ENCODE data around the gene COLGALT1.
"Not testable (repeated sequence)": the region's sequence is repeated elsewhere in the genome, so short reads cannot be mapped to it uniquely, and the experiment has no call there.

The COLGALT1 gene

DNA sequence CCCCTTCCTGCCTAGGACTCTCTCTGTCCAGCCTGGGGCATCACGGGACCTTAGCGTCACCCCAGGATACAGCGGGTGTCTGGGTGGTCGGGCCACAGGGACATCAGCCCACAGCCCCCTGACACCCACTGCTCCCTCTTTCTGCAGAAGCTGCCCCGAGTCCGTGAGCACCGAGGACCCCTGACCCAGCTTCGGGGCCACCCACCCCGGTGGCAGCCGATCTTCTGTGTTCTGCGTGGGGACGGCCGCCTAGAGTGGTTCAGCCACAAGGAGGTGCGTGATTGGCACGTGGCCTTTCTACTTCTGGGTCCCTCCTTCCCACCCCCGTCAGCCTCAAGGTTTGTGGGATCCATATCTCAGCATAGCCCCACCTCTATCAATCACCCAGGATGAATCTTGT lies 23.3 kb upstream of the COLGALT1 start:
- in situ Hi-C loops (cut with MboI; ENCODE audit: low sequenced_read_pairs) = no loop called here

DNA sequence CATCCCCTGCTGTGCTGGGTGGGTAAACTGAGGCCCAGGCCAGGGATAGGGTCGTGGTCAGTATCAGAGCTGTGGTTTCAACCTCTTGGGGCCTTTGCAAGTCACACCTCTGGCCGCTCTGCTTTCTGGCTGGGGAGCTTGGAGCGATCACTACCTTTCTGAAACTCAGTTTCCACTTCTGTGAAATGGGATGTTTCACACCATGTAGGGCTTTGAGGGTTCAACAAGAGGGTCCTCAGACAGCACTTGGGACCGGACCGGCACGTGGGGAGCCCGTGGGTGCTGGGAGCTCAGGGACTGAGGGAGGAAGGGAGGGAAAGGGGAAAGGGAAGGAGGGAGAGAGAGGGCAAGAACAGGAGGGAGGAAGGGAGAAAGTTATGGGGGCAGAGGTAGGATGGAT lies 22.9 kb upstream of the COLGALT1 start:
- in situ Hi-C loops (cut with MboI; ENCODE audit: low sequenced_read_pairs) = no loop called here

DNA sequence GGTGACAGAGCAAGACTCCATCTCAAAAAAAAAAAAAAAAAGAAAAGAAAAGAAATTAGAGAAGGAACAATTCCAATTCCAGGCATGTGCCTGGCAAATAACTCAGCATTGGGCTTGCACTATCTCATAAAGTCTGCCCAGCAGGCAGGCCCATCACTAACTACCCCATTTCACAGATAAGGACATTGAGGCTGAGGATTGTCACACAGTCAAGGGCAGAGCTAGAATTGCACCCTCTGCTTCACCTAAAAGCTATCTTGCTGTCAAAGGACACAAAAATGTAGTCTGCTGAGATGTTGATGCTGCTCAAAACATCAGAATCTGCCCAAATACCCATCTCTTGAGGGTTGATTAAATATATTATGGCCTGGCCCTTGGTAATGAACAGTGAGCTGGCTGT lies 20.7 kb upstream of the COLGALT1 start:
- in situ Hi-C loops (cut with MboI; ENCODE audit: low sequenced_read_pairs) = no loop called here

DNA sequence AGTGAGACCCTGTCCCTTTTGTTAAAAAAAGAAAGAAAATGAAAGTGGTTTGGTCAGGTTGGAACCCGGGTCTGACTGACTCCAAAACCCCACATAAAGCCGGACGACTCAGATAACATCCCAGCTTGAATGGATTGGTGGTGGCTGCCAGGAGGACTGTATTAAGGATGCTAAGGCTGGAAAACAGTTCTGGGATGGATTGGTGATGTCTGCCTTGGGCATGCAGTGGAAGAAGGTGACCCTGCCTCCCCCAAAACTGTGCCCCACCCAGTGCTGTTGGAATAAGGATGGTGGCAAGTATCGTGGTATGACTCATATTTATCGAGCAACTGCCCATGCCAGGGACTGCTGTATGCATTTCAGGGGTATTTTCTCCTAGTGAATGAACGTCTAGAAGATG lies 18.5 kb upstream of the COLGALT1 start:
- in situ Hi-C loops (cut with MboI; ENCODE audit: low sequenced_read_pairs) = no loop called here

DNA sequence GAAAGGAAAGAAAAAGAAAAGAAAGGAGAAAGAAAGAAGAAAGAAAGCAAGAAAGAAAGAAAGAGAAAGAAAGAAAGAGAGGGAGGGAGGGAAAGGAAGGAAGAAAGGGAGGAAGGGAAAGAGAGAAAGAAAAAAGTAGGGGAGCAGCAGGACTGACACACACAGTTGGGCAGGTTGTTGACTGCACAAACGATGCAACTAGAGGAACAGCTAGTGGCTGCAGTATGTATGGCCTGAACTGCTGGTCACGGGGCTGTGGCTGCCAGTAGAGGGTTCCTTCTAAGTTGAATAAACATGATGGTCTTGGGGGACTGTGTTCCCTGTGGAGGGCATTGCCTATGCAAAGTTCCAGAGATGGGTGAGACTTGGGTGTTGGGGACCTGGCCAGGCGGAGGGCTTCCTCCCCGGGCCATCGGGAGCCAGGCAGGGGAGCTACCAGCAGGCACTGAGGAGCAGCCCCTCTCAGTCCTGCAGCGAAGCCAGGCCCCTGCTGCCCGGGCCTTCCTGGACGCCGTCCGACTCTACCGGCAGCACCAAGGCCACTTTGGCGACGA lies 16.7 kb upstream of the COLGALT1 start:
- in situ Hi-C loops (cut with MboI; ENCODE audit: low sequenced_read_pairs) = no loop called here

DNA sequence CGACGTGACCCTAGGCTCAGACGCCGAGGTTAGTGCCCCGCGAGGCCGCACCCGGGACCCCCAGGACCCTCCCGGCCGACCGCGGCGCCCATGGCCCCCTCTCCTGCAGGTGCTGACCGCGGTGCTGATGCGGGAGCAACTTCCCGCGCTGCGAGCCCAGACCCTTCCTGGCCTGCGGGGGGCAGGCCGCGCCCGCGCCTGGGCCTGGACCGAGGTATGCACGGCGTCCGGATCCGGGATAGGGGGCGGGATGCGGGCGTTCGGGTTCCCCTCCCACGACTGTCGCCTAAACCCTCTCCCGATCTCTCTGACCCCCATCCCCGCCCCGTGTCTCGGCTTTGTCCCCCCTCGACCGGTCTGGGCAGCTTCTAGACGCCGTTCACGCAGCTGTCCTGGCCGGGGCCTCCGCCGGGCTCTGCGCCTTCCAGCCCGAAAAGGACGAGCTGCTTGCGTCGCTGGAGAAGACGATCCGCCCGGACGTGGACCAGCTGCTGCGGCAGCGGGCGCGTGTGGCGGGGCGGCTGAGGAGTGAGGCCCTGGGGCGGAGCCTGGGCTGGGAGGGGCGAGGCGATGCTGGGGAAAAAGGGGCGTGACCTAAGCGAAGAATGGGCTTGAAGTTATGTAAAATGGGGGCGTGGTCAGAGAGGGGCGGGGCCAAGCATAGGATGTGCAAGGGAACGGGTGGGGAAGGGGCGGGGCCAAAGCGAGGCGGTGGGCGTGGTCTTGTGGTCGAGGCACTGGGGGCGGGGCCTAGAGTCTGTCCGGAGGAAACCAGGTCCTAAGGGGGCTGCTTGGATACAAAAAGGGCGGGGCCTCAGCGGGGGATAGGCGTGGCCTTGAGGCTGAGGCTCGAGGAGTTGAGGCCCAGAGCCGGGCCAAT lies 16.0 kb upstream of the COLGALT1 start:
- in situ Hi-C loops (cut with MboI; ENCODE audit: low sequenced_read_pairs) = no loop called here

DNA sequence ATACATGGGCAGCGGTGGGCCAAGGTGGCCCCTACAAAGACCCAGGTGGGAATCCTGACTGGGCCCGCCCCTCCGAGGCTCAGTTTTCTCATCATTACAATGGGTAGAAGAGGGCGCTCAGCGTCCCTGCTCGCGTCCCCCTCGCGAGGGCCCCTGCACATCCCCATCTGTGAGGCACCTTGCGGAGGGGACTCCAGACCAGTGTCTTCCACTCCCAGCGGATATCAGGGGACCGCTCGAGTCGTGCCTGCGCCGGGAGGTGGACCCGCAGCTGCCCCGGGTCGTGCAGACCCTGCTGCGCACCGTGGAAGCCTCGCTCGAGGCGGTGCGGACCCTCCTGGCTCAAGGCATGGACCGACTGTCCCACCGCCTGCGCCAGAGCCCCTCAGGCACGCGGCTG lies 15.3 kb upstream of the COLGALT1 start:
- in situ Hi-C loops (cut with MboI; ENCODE audit: low sequenced_read_pairs) = no loop called here

DNA sequence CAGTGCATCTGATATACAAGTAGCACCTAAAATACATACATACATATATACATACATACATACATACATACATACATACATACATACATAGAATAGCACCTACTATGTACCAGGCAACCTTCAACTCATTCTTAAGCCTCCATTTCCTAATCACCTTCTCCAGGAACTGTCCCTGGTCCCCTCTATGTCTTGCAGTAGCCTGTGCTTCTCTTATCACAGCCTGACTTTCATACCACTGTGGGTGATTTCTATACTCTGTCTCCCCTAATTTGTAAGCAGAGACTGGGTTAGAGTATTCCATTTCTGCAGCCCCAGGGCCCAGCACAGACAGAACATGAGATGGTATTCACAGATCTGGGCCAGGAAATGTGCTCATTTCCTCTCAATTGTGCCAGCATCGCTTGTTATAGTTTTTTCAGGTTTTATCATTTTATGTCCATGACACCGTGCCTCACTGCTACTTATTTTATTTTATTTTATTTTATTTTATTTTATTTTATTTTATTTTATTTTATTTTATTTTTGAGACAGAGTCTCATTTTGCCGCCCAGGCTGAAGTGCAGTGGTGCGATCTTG lies 14.2 kb upstream of the COLGALT1 start:
- in situ Hi-C loops (cut with MboI; ENCODE audit: low sequenced_read_pairs) = no loop called here

DNA sequence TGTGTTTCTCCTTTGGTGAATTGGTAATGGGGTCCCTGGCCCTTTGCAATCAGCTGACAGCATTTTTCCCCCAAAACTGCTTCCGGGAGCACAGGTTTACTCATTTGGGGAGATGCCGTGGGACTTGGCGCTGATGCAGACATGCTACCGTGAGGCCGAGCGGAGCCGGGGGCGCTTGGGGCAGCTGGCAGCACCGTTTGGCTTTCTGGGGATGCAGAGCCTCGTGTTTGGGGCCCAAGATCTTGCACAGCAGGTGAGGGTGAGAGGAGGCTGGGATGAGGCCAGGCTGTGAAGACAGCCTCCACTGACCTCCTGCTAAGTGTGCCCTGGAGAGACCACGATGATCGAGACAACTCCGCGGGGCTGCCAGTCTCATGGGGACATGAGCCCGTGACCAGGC lies 13.4 kb upstream of the COLGALT1 start:
- in situ Hi-C loops (cut with MboI; ENCODE audit: low sequenced_read_pairs) = no loop called here

DNA sequence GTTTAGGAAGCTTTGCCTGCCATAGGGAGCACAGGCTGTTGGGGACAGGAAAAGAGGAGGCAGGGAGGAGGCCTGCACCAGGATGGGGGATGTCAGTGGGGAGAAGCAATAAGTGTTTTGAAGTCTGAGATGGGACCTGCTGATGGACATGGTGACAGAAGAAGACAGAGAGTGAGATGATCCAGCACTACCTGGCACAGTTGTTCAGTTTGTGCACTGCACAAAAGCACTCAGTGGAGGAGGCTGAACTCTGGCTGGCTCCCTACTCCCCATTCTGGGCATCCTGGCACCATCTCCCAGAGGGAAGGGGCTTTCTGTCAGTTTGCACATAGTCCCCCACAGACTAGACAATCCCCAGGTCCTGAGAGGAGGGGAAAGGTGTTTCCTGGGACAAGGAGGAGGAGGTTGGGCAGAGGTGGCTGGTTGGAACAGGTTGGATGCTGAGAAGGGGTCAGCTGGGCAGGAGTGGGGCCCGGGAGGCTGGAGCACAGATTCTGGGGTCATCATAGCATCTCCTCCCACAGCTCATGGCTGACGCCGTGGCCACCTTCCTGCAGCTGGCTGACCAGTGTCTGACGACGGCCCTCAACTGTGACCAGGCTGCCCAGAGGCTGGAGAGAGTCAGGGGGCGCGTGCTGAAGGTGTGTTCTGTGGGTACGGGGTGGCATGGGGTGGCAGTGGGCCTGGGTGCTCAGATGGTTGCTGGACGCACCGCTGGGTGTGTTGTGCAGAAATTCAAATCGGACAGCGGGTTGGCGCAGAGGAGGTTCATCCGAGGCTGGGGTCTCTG lies 12.5 kb upstream of the COLGALT1 start:
- in situ Hi-C loops (cut with MboI; ENCODE audit: low sequenced_read_pairs) = no loop called here

DNA sequence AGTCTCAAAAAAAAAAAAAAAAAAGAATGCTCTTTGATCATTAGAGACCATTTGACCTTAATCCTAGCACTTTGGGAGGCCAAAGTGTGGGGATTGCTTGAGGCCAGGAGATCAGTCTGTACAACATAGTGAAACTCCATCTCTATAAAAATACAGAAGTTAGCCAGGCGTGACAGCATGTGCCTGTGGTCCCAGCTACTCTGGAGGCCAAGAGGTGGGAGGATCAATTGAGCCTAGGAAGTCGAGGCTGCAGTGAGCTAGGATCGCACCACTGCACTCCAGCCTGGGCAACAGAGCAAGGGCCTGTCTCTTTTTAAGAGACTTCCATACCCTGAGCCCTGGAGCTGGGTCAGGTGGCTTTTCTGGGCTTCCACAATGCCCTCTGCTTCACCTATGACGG lies 11.5 kb upstream of the COLGALT1 start:
- in situ Hi-C loops (cut with MboI; ENCODE audit: low sequenced_read_pairs) = no loop called here

DNA sequence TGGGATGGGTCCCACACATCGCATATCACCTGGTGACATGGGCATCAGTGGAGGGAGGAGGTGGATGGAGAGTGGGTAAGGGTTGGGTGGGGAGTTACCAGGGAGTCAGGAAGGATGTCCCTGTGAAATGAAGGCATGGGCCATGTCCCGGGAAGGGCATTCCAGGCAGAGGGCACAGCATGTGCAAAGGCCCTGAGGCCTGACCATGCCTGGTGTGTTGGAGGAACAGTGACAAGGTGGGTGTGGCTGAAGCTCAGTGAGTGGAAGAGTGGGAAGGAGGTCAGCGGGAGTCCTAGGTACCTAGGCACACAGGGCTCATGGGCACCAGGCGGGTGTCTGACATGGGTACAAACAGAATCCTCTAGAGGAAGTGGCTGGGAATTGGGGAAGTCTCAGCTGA lies 11.0 kb upstream of the COLGALT1 start:
- in situ Hi-C loops (cut with MboI; ENCODE audit: low sequenced_read_pairs) = no loop called here

DNA sequence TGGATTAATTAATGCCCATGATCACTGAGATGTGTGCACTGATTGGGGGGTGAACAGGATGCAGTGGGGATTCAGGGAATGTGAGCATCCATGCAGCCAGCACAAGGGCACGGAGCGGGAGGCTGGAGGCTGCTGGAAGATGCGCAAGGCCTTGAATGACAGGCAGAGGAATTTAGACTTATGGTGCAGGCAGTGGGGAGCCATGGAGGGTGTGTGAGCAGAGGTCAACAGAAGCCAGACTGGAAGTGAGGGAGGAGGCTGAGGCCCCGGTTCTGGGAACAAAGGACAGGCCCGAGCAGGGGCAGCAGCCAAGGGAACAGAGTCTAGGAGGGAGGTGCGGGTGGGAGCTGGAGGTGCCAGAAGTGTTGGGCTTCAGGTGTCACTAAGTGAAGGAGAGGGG lies 7.3 kb upstream of the COLGALT1 start:
- in situ Hi-C loops (cut with MboI; ENCODE audit: low sequenced_read_pairs) = no loop called here

DNA sequence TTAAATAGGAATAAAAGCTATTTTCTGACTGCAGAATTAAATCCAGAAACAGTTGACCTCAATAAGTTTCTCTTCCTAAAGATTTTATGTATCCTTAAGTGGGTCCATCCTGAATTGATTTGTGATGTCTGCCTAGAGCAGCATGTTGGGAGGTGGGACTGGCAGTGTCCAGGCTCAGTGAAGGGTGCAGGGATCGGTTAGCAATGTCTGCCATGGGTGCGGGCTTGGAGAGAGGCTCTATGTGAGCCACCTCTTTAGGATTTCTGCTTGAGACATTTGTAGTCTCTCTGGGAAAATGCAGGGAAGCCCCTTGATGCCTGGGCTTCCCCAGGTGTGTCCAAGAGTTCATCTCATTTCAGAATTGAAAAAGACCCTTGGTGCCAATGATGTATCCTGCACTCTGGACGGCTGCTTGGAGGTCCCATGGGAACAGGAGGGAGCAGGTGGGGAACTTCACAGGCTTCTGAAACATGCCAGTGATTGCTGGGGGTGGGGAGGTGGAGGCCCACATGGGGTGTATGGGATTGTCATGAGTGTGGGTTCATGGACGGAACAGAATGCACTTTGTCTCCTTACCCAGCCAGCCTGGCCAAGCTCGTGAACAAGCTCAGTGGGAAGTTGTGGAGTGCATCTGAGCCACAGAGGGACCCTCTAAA lies 6.2 kb upstream of the COLGALT1 start:
- in situ Hi-C loops (cut with MboI; ENCODE audit: low sequenced_read_pairs) = no loop called here

DNA sequence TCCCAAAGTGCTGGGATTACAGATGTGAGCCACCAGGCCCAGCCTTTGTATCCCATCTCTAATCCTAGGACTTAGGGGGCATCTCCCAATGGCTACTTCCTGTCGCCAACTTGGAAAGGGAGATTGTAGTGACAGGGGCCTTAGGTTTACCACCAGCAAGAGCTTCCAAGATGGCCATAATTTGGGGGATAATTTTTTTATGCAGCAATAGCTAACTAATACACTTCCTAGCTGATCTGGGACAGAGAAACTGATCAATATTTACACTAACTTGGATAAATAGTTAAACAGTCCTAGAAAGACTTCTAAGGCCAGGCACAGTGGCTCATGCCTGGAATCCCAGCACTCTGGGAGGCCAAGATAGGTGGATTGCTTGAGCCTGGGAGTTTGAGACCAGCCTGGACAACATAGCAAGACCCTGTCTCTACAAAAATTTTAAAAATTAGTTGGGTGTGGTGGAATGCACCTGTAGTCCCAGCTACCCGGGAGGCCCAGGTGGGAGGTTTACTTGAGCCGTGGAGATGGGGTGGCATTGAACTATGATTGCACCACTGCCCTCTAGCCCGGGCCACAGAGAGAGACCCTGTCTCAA lies 5.3 kb upstream of the COLGALT1 start:
- in situ Hi-C loops (cut with MboI; ENCODE audit: low sequenced_read_pairs) = no loop called here

DNA sequence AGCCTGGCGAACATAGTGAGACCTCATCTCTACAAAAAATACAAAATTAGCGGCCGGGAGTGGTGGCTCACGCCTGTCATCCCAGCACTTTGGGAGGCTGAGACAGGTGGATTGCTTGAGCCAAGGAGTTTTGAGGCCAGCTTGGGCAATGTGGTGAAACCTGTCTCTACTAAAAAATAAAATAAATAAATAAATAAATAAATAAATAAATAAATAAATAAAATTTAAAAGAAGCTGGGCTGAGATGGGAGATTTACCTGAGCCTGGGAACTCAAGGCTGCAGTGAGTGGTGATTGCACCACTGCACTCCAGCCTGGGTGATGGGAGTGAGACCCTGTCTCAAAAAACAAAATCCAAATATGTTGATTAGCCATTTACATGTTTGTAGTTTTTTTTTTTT lies 2.7 kb upstream of the COLGALT1 start:
- in situ Hi-C loops (cut with MboI; ENCODE audit: low sequenced_read_pairs) = not testable (repeated sequence)

DNA sequence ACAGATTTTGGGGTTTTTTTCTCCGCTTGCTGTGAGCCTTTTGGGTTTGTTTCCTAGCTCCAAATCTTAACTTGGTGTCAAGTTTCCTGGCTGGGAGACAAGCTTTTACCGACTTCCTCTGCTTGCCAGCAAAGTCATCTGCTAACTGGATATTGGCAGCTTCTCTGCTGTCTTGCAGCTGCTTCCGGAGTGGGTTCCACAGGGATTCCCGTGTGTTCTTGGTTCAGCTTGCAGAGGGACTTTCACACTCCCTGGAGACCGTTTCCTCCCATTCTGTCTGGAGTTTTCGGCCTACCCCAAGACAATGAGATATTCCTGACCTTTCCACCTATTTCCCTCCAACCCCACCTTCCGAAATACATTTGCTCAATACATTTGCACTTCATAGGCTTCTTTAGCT lies 2.2 kb upstream of the COLGALT1 start:
- in situ Hi-C loops (cut with MboI; ENCODE audit: low sequenced_read_pairs) = no loop called here

DNA sequence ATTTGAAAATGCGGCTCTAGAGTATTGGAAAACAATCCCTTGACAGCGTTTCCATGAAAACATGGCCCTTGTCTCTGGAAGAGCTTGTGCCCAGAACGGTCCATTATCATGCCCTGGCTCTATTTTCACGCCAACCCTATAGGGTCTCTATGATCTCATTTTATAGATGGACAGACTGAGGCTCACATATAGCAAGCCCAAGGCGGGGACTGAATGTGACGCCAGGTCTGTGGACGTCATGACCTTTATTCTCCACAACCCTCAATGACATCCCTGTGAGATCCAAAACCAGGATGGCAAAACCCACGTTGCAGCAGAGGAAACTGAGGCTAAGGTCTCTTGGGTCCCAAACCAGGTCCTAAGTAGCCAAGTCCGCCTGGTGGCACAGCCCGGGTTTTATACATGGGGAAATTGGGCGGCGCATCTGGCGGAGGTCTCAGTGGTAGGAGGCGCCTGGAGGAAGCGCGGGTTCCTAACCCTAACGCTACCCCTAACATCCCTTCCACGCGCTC lies 425 bp upstream of the COLGALT1 start:
- in situ Hi-C loops (cut with MboI; ENCODE audit: low sequenced_read_pairs) = no loop called here

DNA sequence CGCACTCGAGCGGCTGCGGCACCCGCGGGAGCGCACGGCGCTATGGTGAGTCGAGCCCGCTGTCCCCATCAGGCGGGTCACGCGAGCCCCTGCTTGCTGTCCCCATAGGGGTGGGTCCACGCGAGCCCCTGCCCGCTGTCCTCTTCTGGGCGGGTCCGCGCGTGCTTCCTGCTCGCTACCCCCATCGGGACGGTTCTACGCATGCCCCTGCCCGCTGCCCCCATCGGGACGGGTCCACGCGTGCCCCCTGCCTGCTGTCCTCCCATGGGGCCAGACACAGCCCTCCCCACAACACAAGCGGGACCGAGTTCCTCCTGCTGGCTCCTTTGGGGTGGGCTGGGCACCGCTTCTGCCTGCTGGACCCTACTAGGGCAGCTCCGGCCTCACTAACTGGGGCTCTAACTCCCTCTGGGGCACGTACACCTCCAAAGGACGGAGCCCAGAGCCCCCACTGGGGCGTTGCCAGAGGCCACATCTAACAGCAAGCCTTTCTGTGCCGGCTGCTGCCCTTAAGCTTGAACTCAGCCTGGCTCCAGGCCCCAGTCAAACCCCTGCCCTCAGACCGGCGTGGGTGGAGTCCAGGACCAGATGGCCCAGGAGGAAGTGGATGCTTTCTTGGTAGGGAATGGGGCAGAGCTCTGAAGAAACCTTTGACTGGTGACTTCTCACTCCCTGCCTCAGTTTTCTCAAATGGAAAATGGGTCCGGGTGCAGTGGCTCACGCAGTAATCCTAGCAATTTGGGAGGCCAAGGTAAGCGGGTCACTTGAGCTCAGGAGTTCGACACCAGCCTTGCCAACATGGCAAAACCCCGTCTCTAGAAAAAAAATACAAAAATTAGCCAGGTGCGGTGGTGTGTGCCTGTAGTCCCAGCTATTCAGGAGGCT lies 722 bp downstream of the COLGALT1 start:
- in situ Hi-C loops (cut with MboI; ENCODE audit: low sequenced_read_pairs) = no loop called here

DNA sequence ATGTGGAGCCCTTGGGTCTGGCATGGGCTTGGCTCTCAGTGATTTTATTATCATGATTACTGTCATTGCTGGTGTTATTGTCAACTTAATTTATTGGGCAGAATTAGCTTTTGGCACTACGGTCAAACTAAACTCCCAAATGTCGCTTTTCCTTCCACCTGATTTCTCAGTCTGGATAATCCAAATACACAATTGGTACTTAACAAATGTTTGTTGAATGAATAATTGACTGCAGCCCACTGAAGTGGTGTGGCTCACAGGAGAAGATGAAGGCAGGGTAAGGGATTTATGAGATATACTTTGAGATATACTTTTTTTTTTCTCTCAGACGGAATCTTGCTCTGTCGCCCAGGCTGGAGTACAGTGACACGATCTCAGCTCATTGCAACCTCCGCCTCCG lies 1.5 kb downstream of the COLGALT1 start:
- in situ Hi-C loops (cut with MboI; ENCODE audit: low sequenced_read_pairs) = no loop called here

Data from HL-60/S4 treated with phorbol 12-myristate 13-acetate at 8.2 ng/mL for 4 days and 3 days (cell line).